CD1c-positive myeloid dendritic cell (primary cell): ENCODE measurements around the gene KBTBD12.
A peak's percentile ranks its signal among the peaks of the same experiment; 100 is the strongest.
"Not testable (repeated sequence)": the region's sequence is repeated elsewhere in the genome, so short reads cannot be mapped to it uniquely, and the experiment has no call there.

Source experiments
- DNase-seq: peaks from one replicate; pipeline ENCODE4 v3.0.0-alpha.2; 2016; ENCODE audit errors: extremely low spot score

KBTBD12 gene

GRCh38 chr3:127915115-127915936 lies at the start of gene KBTBD12:
KBTBD12 (plus strand) TSS chr3:127915232; CDS start chr3:127923062, 7,830 bp downstream.
- no peak for DNase-seq

DNA sequence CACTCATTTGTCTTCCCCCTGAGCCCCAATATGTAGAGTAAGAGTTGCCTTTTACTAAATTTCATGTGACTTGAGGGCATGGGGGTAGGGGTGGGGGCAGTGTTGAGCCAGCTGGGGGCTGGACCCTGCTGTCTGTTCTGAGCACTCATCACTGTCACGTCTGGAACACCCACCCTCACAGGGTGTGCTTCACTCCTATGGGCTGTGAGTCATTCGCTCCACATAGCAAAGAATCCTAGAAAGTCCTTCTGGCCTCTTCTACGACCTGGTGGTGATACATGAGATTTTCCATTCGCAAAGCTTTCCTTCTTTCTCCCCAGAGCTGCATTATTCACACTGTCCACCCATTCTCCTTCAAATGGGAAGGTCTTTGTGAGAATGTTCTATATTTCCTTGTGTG lies 49.1 kb upstream of the KBTBD12 start:
- DNase-seq: no peak

DNA sequence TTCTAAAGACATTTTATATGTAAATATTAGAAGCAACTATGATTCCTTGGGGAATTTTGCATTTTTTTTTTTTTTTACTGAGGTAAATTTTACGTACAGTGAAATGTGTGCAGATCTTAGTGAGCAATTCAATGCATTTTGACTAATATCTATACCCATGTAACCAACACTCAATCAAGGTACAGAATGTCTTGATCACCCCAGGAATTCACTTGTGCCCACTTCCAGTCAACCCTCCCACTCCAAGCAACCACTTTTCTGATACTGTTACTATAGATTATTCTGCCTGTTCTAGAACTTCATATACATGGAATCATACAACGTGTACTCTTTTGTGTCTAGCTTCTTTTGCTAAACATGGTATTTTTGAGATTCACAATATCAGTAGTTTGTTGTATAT lies 47.6 kb upstream of the KBTBD12 start:
- no peak for DNase-seq

DNA sequence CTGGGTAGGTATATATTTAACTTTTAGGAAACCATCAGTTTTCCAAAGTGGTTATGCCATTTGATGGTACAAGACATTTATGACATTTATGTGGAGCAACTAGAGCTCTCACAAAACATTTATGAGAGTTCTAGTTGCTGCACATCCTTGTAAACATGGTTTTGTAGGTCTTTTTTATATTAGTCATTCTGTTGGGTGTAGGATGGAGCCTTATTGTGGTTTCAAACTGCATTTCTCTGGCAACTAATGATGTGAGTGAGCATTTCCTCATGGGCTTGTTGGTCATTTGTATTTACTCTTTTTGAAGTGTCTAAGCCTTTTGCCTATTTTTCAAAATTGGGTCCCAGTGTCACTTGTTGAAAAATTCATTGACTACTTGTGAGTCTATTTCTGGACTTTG lies 47.0 kb upstream of the KBTBD12 start:
- DNase-seq: no peak

DNA sequence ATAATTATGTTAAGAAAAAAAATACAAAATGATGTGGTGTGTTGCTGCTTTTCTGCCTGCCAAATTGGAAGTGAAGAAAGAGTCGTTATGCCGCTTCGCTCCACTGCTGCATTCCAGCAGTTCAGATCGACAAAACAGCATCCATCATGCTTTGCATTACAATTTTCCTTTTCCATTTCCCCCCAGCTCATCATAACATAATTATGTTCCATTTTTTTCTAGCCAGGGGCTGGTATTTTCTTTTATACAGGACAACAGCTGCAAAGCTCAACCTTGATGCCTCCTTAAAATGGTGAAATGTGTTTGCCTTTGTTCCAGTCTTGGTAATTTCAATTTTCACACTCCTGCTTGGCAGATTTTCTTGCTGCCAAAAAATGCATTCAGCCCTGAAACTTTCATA lies 44.9 kb upstream of the KBTBD12 start:
- DNase-seq: no peak

- not testable (repeated sequence) for DNase-seq
Measured at GRCh38 chr3:127874097-127874496, 40.9 kb upstream of the KBTBD12 start.

DNA sequence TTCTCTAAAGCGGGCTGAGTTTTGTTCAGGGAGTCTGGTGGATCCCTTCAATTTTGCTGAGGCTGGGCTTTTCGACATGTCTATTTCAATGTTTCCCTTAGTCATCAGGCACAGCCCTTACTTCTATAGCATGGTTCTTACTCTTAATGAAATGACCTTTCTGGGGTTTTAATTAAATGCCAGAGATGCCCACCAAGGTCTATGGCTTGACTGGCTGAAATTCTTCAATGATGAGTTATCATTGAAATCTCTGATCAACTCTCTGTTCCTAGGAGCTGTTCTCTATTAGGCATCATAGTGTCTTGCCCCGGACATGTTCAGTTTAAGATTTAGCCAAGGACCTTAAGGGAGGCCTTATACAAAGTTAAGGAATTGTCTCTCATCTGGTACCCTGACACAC lies 33.4 kb upstream of the KBTBD12 start:
- no peak for DNase-seq

DNA sequence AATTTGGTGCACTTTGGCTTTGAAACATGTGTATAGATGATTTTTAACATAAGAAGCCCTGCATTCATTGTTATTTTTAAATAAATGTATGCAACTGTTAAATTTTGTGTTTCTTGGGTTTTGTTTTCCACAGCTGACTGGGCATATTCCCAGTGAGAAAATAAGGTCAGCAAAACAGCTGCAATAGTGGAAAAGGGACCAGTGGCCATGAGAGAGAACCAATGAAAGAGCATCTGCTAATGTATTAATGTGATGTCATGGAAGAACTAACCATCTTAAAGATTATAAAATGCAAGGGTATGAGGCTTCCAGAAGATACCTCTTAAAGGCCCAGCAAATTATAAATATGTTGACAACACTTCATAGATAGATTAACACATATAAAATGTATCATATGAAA lies 31.0 kb upstream of the KBTBD12 start:
- no peak for DNase-seq

- no peak for DNase-seq
Measured at GRCh38 chr3:127886231-127886955, 28.6 kb upstream of the KBTBD12 start.

DNA sequence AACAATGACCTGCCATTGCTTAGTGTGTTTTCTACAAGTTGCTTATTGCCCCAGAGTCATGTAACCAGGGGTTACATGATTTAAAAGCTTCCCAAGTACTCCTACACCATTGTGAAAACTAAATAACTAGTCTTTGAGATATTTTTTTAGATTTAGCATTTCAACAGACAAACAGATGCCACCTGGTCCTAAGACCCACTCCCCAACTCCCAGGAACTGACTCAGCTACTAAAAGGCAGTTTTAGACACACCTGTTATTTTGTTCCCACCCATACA lies 28.1 kb upstream of the KBTBD12 start:
- DNase-seq: no peak

DNA sequence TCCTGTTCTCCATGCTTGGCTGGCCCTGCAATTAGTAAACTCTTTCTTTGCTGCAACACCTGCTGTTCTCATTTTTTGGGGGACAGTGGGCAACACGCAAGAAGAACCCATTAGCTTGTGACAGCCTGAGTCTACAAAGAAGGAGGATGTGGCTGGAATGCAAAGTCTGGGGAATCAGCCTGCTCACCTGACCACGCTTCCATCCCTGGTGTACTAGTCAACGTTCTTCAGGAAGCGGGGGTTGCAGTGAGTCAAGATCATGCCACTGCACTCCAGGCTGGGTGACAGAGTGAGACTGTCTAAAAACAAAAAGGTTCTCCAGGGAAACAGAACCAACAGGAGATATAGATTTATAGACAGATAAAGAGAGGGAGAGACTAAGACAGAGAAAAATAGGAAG lies 27.7 kb upstream of the KBTBD12 start:
- DNase-seq: no peak

- DNase-seq: no peak
Measured at GRCh38 chr3:127888156-127888555, 26.9 kb upstream of the KBTBD12 start.

- no peak for DNase-seq
Measured at GRCh38 chr3:127888564-127889107, 26.4 kb upstream of the KBTBD12 start.

GRCh38 chr3:127889461-127889863 lies 25.6 kb upstream of the KBTBD12 start:
- DNase-seq: no peak

- no peak for DNase-seq
Measured at GRCh38 chr3:127889976-127890650, 24.9 kb upstream of the KBTBD12 start.

DNA sequence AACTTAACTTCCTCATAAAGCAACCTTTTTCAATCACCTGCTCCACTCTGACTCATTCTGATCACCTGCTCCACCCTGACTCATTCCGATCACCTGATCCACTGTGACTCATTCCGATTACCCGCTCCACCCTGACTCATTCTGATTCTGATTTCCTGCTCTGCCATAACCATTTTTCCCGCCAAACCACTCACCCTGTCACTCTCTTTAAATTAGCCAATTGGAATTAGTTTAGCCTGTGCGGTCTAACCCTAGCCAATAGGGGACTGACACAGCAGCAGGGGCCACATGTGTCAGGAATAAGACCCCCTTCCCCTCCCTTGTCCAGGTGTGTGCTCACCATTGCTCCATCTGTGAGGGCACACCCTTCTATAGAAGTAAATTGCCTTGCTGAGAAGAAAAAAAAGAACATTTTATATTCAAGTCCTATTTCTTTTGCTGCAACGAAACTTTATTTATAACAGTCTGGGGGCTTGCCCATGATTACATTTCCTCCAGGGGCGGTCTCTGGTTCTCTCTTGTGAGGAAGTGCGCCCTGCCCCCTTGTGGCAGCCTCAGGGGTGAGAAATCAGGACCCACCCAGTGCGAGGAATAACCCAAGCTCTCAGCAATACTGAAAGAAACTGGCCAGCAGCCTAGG lies 24.3 kb upstream of the KBTBD12 start:
- DNase-seq: peak; percentile 34

DNA sequence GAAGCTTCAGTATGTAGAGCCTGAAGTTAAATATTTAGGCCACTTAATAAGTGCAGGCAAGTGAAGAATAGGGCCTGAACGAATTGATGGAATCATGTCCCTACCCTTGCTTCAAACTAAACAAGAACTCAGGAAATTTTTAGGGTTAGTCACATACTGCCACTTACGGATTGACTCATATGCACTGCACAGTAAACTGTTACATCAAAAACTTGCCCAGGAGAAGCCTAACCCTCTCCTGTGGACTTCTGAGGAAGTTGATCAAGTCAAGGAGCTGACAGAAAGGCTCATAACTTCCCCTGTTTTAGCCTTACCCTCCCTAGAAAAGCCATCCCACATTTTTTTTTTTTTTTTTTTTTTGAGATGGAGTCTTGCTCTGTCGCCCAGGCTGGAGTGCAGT lies 20.6 kb upstream of the KBTBD12 start:
- DNase-seq: peak; percentile 62

GRCh38 chr3:127899200-127899599 lies 15.8 kb upstream of the KBTBD12 start:
- no peak for DNase-seq

- peak; percentile 38 for DNase-seq
Measured at GRCh38 chr3:127899766-127900165, 15.3 kb upstream of the KBTBD12 start.

GRCh38 chr3:127900536-127900935 lies 14.5 kb upstream of the KBTBD12 start:
- DNase-seq: no peak

- DNase-seq: no peak
Measured at GRCh38 chr3:127902486-127902885, 12.5 kb upstream of the KBTBD12 start.
